Measurements from ENCODE around the gene ARHGAP12.
"Not testable (repeated sequence)": the region's sequence is repeated elsewhere in the genome, so short reads cannot be mapped to it uniquely, and the experiment has no call there.

Gene ARHGAP12

GRCh38 chr10:31816318-31816717 is 112.3 kb downstream of the ARHGAP12 start:
- no peak for FAIRE-seq

- peak; percentile 89 for FAIRE-seq
Measured at GRCh38 chr10:31808258-31809218, 120.1 kb downstream of the ARHGAP12 start.

GRCh38 chr10:31804352-31804810 is 124.2 kb downstream of the ARHGAP12 start:
- no peak for FAIRE-seq

GRCh38 chr10:31803606-31804351 is 124.9 kb downstream of the ARHGAP12 start:
- no peak for FAIRE-seq

GRCh38 chr10:31799181-31799580 is 129.4 kb downstream of the ARHGAP12 start:
- FAIRE-seq: no peak

- no peak for FAIRE-seq
Measured at GRCh38 chr10:31792745-31793144, 135.9 kb downstream of the ARHGAP12 start.

- FAIRE-seq: no peak
Measured at GRCh38 chr10:31789555-31789954, 139.1 kb downstream of the ARHGAP12 start.

GRCh38 chr10:31782701-31783100 is 145.9 kb downstream of the ARHGAP12 start:
- FAIRE-seq: no peak

GRCh38 chr10:31780717-31781116 is 147.9 kb downstream of the ARHGAP12 start:
- FAIRE-seq: no peak

GRCh38 chr10:31778627-31779026 is 150.0 kb downstream of the ARHGAP12 start:
- FAIRE-seq: no peak

- FAIRE-seq: no peak
Measured at GRCh38 chr10:31776159-31776558, 152.5 kb downstream of the ARHGAP12 start.

- no peak for FAIRE-seq
Measured at GRCh38 chr10:31774928-31775650, 153.5 kb downstream of the ARHGAP12 start.

- FAIRE-seq: no peak
Measured at GRCh38 chr10:31774299-31774900, 154.2 kb downstream of the ARHGAP12 start.

- no peak for FAIRE-seq
Measured at GRCh38 chr10:31773749-31774298, 154.8 kb downstream of the ARHGAP12 start.

GRCh38 chr10:31771331-31771831 is 157.2 kb downstream of the ARHGAP12 start:
- no peak for FAIRE-seq

- FAIRE-seq: no peak
Measured at GRCh38 chr10:31770307-31770902, 158.2 kb downstream of the ARHGAP12 start.

GRCh38 chr10:31769564-31769963 is 159.1 kb downstream of the ARHGAP12 start:
- no peak for FAIRE-seq

GRCh38 chr10:31768935-31769334 is 159.7 kb downstream of the ARHGAP12 start:
- not testable (repeated sequence) for FAIRE-seq

- FAIRE-seq: no peak
Measured at GRCh38 chr10:31768467-31768866, 160.2 kb downstream of the ARHGAP12 start.

- FAIRE-seq: no peak
Measured at GRCh38 chr10:31765541-31765940, 163.1 kb downstream of the ARHGAP12 start.

GRCh38 chr10:31762316-31762715 is 166.3 kb downstream of the ARHGAP12 start:
- no peak for FAIRE-seq

- FAIRE-seq: no peak
Measured at GRCh38 chr10:31761156-31761555, 167.5 kb downstream of the ARHGAP12 start.
